Trophoblast cell (in vitro differentiated cells and primary cell): ENCODE results near the gene ITIH5.

Source experiments
- DNase-seq, 2 donors: peaks; one replicate each; pipeline ENCODE4 v3.0.0-alpha.2; 2016
- H2AFZ ChIP-seq: 2 replicates; pipeline ENCODE4 v1.6.1; 2013; ENCODE audit warnings: low read length, moderate library complexity, mild to moderate bottlenecking; ENCODE audit not compliant: insufficient read depth, poor library complexity
- H2AK5ac ChIP-seq: 2 replicates; pipeline ENCODE4 v1.6.1; 2013; ENCODE audit warnings: mild to moderate bottlenecking, low read length
- H2BK120ac ChIP-seq: 2 replicates; pipeline ENCODE4 v1.6.1; 2013; ENCODE audit warnings: low read length, mild to moderate bottlenecking, moderate library complexity; ENCODE audit not compliant: insufficient read depth, poor library complexity
- H2BK12ac ChIP-seq: 2 replicates; pipeline ENCODE4 v1.6.1; 2013; ENCODE audit warnings: mild to moderate bottlenecking, low read length, moderate library complexity
- H2BK5ac ChIP-seq: 2 replicates; pipeline ENCODE4 v1.6.1; 2013; ENCODE audit warnings: low read length, low read depth, moderate library complexity, mild to moderate bottlenecking; ENCODE audit not compliant: poor library complexity
- H3K14ac ChIP-seq: 2 replicates; pipeline ENCODE4 v1.6.1; 2013; ENCODE audit warnings: mild to moderate bottlenecking, low read length
- H3K18ac ChIP-seq: 2 replicates; pipeline ENCODE4 v1.6.1; 2013; ENCODE audit warnings: mild to moderate bottlenecking, low read length
- H3K23ac ChIP-seq: 2 replicates; pipeline ENCODE4 v1.6.1; 2013; ENCODE audit warnings: low read length
- H3K27ac ChIP-seq: 2 replicates; pipeline ENCODE4 v1.5.1; 2013; ENCODE audit warnings: low read depth, mild to moderate bottlenecking, inconsistent platforms, low read length, moderate library complexity
- H3K27me3 ChIP-seq: 2 replicates; pipeline ENCODE4 v1.6.1; 2013; ENCODE audit warnings: inconsistent platforms, mild to moderate bottlenecking, low read length, moderate library complexity; ENCODE audit not compliant: insufficient read depth
- H3K36me3 ChIP-seq, 2 experiments: 1 replicate in 1 of 2; 2 replicates in 1 of 2; pipeline ENCODE4 v1.6.1; 2013; ENCODE audit warnings: low read length in 2 of 2, mild to moderate bottlenecking in 2 of 2, moderate library complexity in 1 of 2; ENCODE audit not compliant: insufficient read depth in 2 of 2, control insufficient read depth in 1 of 2
- H3K4ac ChIP-seq: 2 replicates; pipeline ENCODE4 v1.6.1; 2013; ENCODE audit warnings: low read depth, mild to moderate bottlenecking, low read length, moderate library complexity
- H3K4me1 ChIP-seq, 2 experiments: 1 replicate in 1 of 2; 2 replicates in 1 of 2; pipeline ENCODE4 v1.6.1; 2013; ENCODE audit warnings: low read length in 2 of 2, mild to moderate bottlenecking in 2 of 2, moderate library complexity in 1 of 2; ENCODE audit not compliant: insufficient read depth in 2 of 2, control insufficient read depth in 1 of 2
- H3K4me2 ChIP-seq: 2 replicates; pipeline ENCODE4 v1.6.1; 2013; ENCODE audit warnings: inconsistent platforms, mild to moderate bottlenecking, low read length, moderate library complexity
- H3K4me3 ChIP-seq: 2 replicates; pipeline ENCODE4 v1.5.1; 2013; ENCODE audit warnings: mild to moderate bottlenecking, low read depth, low read length, inconsistent platforms
- H3K79me1 ChIP-seq: one replicate; pipeline ENCODE4 v1.6.1; 2013; ENCODE audit warnings: low read length
- H3K79me2 ChIP-seq: 2 replicates; pipeline ENCODE4 v1.6.1; 2013; ENCODE audit warnings: low read length, mild to moderate bottlenecking; ENCODE audit not compliant: control insufficient read depth, insufficient read depth, poor library complexity
- H3K9ac ChIP-seq: 2 replicates; pipeline ENCODE4 v1.6.1; 2013; ENCODE audit warnings: mild to moderate bottlenecking, low read length
- H3K9me3 ChIP-seq: 2 replicates; pipeline ENCODE4 v1.6.1; 2013; ENCODE audit warnings: low read depth, mild to moderate bottlenecking, control low read depth, inconsistent platforms, low read length; ENCODE audit not compliant: insufficient read depth
- H4K12ac ChIP-seq: 2 replicates; pipeline ENCODE4 v1.6.1; 2013; ENCODE audit warnings: low read depth, mild to moderate bottlenecking, low read length, moderate library complexity
- H4K8ac ChIP-seq: 2 replicates; pipeline ENCODE4 v1.6.1; 2013; ENCODE audit warnings: low read depth, mild to moderate bottlenecking, low read length, moderate library complexity
- H4K91ac ChIP-seq: one replicate; pipeline ENCODE4 v1.6.1; 2013; ENCODE audit warnings: low read depth, mild to moderate bottlenecking, low read length, moderate library complexity
- WGBS: extraction: QIAGEN DNeasy Blood & Tissue Kit; methylation state at CpG from one replicate; pipeline ENCODE4 v1.1.7; 2013; ENCODE audit warnings: missing lambda C conversion rate; ENCODE audit not compliant: insufficient read length, insufficient coverage; ENCODE audit errors: extremely low coverage; 5-methylcytosine and 5-hydroxymethylcytosine counted together

ITIH5 gene

GRCh38 chr10:7611909-7612308 is 54.9 kb downstream of the ITIH5 start:
- Histone ChIP-seq H2BK12ac (no peak overlapping the region), H4K91ac (no peak overlapping the region), H2AFZ (no peak overlapping the region), H4K12ac (no peak overlapping the region), H3K27ac (no peak overlapping the region), H3K4ac (no peak overlapping the region), H3K4me3 (no peak overlapping the region), H2BK5ac (no peak overlapping the region), H3K9ac (no peak overlapping the region), H3K79me1 (no peaks in the 10 kb centered on the region), H2BK120ac (no peak overlapping the region), H3K4me2 (no peak overlapping the region), H3K14ac (no peak overlapping the region), H2AK5ac (no peak overlapping the region), H3K79me2 (no peaks in the 10 kb centered on the region), H3K23ac (no peak overlapping the region), H3K4me1 (no peaks in the 10 kb centered on the region), H3K9me3 (no peaks in the 10 kb centered on the region), H4K8ac (no peak overlapping the region), H3K27me3 (no peaks in the 10 kb centered on the region), H3K36me3 (no peaks in the 10 kb centered on the region), H3K18ac (no peak overlapping the region)
- DNase-seq: no peak
- no CpG with 5 or more reads among the region's 3 CpGs for WGBS

GRCh38 chr10:7610651-7611389 is 55.9 kb downstream of the ITIH5 start:
- Histone ChIP-seq H3K9ac (no peak overlapping the region), H3K79me2 (no peaks in the 10 kb centered on the region), H2AK5ac (no peak overlapping the region), H3K18ac (no peak overlapping the region), H3K4me2 (no peak overlapping the region), H3K14ac (no peak overlapping the region), H2BK120ac (no peak overlapping the region), H4K12ac (no peak overlapping the region), H3K27ac (no peak overlapping the region), H3K23ac (no peak overlapping the region), H4K8ac (no peak overlapping the region), H2BK12ac (no peak overlapping the region), H4K91ac (no peak overlapping the region), H2AFZ (no peak overlapping the region), H3K27me3 (no peaks in the 10 kb centered on the region), H3K4me3 (no peak overlapping the region), H3K36me3 (no peaks in the 10 kb centered on the region), H3K4me1 (no peaks in the 10 kb centered on the region), H2BK5ac (no peak overlapping the region), H3K79me1 (no peaks in the 10 kb centered on the region), H3K4ac (no peak overlapping the region), H3K9me3 (no peaks in the 10 kb centered on the region)
- no CpG with 5 or more reads among the region's 7 CpGs for WGBS
- peak; percentile 61 to 71 for DNase-seq

- no peak overlapping the region for H2AFZ ChIP-seq
- H3K4me3 ChIP-seq: no peak overlapping the region
- H4K91ac ChIP-seq: no peak overlapping the region
- H3K18ac ChIP-seq: no peak overlapping the region
- H4K12ac ChIP-seq: no peak overlapping the region
- H3K23ac ChIP-seq: no peak overlapping the region
- H3K36me3 ChIP-seq: no peaks in the 10 kb centered on the region
- WGBS: no CpG with 5 or more reads among the region's 3 CpGs
- no peak overlapping the region for H2BK5ac ChIP-seq
- H3K4ac ChIP-seq: no peak overlapping the region
- no peaks in the 10 kb centered on the region for H3K27me3 ChIP-seq
- H3K4me1 ChIP-seq: no peaks in the 10 kb centered on the region
- H3K4me2 ChIP-seq: no peak overlapping the region
- no peak overlapping the region for H3K14ac ChIP-seq
- H3K79me2 ChIP-seq: no peaks in the 10 kb centered on the region
- H3K9ac ChIP-seq: no peak overlapping the region
- H2BK120ac ChIP-seq: no peak overlapping the region
- no peaks in the 10 kb centered on the region for H3K9me3 ChIP-seq
- no peak overlapping the region for H2BK12ac ChIP-seq
- no peak overlapping the region for H4K8ac ChIP-seq
- no peak overlapping the region for H3K27ac ChIP-seq
- no peak for DNase-seq
- no peak overlapping the region for H2AK5ac ChIP-seq
- H3K79me1 ChIP-seq: no peaks in the 10 kb centered on the region
Measured at GRCh38 chr10:7610026-7610425, 56.7 kb downstream of the ITIH5 start.

- no peak overlapping the region for H4K91ac ChIP-seq
- no peak overlapping the region for H2AFZ ChIP-seq
- no peaks in the 10 kb centered on the region for H3K27me3 ChIP-seq
- H3K18ac ChIP-seq: no peak overlapping the region
- no peak overlapping the region for H2BK12ac ChIP-seq
- H4K12ac ChIP-seq: no peak overlapping the region
- H3K27ac ChIP-seq: no peak overlapping the region
- no peaks in the 10 kb centered on the region for H3K36me3 ChIP-seq
- no peaks in the 10 kb centered on the region for H3K4me1 ChIP-seq
- no peak overlapping the region for H2AK5ac ChIP-seq
- H3K79me1 ChIP-seq: no peaks in the 10 kb centered on the region
- no peak overlapping the region for H3K9ac ChIP-seq
- H4K8ac ChIP-seq: no peak overlapping the region
- no peaks in the 10 kb centered on the region for H3K79me2 ChIP-seq
- no peak overlapping the region for H3K23ac ChIP-seq
- no peak overlapping the region for H3K4me3 ChIP-seq
- peak in 1 of 2 donors; percentile 29 for DNase-seq
- no peak overlapping the region for H2BK5ac ChIP-seq
- WGBS: no CpG with 5 or more reads among the region's 5 CpGs
- H3K4me2 ChIP-seq: no peak overlapping the region
- H2BK120ac ChIP-seq: no peak overlapping the region
- H3K9me3 ChIP-seq: no peaks in the 10 kb centered on the region
- H3K4ac ChIP-seq: no peak overlapping the region
- no peak overlapping the region for H3K14ac ChIP-seq
Measured at GRCh38 chr10:7609556-7609955, 57.2 kb downstream of the ITIH5 start.
